PC-9 (cell line): ENCODE data around the gene ARHGAP44.

Experiments
- CTCF ChIP-seq: fragments of 200-600 bp; sonication (generic); conservative IDR thresholded peaks from 2 replicates; pipeline ENCODE4 v1.6.1; 2017; ENCODE audit warnings: mixed run types, antibody characterized with exemption, mild to moderate bottlenecking, moderate library complexity
- EZH2 ChIP-seq: fragments of 200-600 bp; sonication (generic); IDR thresholded peaks from 2 replicates; pipeline ENCODE4 v1.8.0; 2017; ENCODE audit warnings: antibody characterized with exemption, low read depth

- TF ChIP-seq CTCF (no peak), EZH2 (no peak)
Observed at GRCh38 chr17:12744298-12744697, 45.0 kb upstream of the ARHGAP44 start.
